Measurements from ENCODE around the gene ITPR1.

The ITPR1 gene

DNA sequence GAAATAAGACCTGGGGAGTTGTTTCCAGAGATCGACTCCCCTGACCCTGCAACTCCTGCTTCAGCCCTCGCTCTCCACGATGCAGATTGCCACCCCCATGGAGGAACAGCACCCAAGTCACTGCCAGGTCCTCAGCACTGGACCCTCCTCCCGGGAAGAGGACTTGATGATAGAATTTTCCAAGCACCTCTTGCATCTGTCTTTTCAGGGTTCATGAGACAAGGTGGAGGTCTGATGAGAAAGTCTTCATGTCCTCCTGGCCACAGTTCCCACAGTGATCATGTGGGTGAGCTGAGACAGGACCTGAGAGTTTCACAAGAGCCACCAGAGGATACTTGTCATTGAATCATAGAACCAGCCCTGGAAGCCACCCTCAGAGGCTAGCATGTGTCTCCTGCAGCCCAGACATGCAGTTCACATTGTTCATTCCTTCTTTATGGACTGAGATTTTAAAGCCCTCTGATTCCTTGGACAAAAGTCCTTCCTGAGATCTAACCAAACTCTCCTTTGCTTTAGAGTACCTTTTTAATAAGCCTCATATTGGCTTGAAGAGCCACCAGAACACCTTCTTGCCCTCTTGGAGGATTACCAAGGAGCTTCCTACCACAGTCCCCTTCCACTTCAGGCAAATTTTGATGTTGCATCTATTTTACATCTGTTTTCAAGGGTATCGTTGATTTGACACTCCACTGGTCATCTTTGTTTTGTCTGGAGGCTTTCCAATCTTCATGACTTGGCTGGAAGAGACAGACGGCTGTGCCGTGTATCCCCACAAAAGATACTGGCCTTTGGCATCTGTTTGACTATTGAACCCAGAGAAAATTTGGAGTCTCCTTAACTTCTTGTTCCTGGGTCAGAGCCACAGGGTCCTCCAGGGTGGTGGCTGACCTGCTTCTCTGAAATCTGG lies 261.3 kb downstream of the ITPR1 start:
- DNase-seq (ENCODE audit: extremely low read depth, low read depth): no peak

DNA sequence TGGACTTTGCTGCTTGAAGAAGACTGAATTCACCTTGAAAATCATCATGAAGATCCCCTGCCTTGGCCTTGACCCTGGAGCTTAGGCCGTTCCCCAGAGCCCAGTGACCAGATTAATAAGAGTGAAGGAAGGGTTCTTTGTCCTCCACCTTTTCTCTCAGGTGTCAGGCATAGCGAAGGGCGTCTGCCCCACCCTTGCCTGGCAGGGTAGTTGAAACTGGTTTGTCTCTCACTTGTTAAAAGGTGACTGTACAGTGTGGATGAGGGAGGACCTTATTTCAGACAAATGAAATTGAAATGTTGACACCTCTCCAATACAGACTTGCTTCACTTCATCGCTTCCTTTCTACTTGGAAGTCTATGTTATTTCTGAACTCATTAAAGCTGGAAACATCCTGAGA lies 262.4 kb downstream of the ITPR1 start:
- TF ChIP-seq, protein P1, sequence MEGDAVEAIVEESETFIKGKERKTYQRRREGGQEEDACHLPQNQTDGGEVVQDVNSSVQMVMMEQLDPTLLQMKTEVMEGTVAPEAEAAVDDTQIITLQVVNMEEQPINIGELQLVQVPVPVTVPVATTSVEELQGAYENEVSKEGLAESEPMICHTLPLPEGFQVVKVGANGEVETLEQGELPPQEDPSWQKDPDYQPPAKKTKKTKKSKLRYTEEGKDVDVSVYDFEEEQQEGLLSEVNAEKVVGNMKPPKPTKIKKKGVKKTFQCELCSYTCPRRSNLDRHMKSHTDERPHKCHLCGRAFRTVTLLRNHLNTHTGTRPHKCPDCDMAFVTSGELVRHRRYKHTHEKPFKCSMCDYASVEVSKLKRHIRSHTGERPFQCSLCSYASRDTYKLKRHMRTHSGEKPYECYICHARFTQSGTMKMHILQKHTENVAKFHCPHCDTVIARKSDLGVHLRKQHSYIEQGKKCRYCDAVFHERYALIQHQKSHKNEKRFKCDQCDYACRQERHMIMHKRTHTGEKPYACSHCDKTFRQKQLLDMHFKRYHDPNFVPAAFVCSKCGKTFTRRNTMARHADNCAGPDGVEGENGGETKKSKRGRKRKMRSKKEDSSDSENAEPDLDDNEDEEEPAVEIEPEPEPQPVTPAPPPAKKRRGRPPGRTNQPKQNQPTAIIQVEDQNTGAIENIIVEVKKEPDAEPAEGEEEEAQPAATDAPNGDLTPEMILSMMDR (IDR thresholded peaks at IDR 0.05; ENCODE audit: low read depth, low read length): no peak
- DNase-seq (ENCODE audit: extremely low read depth, low read depth): no peak

More for the DNA sequence above, 261.3 kb downstream of the ITPR1 start:
- TF ChIP-seq, protein P1 (IDR thresholded peaks at IDR 0.05; ENCODE audit: low read depth, low read length): no peak

DNA sequence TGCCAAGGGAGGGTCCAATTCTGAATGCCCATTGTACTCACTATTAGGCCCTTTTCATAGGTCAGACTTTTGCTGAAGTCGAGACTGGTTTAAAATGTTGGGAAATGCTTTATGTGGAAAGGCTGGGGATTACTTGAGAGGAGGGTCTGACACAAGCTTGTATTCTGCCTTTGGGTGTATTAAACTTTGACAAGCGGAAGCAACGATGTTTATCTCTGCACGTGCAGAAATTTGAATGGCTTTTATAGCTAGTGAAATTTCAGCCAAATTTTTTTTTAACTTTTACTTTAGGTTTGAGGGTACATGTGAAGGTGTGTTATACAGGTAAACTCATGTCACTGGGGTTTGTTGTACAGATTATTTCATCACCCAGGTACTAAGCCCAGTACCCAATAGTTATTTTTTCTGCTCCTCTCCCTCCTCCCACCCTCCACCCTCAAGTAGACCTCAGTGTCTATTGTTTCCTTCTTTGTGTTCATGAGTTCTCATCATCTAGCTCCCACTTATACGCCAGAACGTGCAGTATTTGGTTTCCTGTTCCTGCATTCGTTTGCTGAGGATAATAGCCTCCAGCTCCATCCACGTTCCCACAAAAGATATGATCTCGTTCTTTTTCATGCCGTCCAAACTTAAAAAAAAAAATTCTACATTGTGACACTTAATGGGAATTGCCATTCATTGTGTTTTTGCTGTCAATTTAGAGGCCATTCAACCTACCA lies 263.1 kb downstream of the ITPR1 start:
- DNase-seq (ENCODE audit: extremely low read depth, low read depth): no peak
- TF ChIP-seq, protein P1 (IDR thresholded peaks at IDR 0.05; ENCODE audit: low read depth, low read length): no peak

DNA sequence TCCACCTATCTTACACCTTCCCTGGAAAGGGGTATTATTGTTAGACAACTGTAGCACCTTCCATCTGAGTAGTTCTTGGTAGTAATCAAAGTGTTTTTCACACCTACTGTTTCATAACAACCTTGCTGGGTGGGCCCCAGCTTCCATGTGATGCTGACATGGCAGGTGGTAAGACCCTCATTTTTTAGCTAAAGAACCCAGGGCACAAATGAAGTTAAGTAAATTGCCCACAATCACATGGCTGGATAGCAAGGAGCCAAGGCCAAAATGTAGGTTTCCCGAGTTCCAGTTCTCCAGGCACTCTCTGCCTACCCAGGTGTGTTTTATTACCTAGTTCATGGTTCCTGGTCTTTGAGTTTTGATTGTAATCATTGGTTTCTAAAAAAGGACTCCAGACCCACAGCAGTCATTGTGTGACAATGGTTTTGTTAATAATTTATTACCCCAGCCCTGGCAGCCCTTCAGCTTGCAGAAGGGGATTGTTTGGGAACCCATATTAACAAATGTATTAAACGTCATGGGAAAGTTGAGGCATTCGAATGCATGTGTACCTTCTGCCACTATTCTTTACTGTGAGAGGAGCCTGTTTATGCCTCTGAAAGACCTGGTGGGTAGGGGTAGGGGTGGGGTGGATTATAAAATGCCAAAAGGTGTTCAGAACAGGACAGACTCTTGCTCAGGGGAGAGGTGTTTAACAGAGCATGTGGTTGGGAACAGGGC lies 263.9 kb downstream of the ITPR1 start:
- DNase-seq (ENCODE audit: extremely low read depth, low read depth): no peak
- TF ChIP-seq, protein P1 (IDR thresholded peaks at IDR 0.05; ENCODE audit: low read depth, low read length): no peak

DNA sequence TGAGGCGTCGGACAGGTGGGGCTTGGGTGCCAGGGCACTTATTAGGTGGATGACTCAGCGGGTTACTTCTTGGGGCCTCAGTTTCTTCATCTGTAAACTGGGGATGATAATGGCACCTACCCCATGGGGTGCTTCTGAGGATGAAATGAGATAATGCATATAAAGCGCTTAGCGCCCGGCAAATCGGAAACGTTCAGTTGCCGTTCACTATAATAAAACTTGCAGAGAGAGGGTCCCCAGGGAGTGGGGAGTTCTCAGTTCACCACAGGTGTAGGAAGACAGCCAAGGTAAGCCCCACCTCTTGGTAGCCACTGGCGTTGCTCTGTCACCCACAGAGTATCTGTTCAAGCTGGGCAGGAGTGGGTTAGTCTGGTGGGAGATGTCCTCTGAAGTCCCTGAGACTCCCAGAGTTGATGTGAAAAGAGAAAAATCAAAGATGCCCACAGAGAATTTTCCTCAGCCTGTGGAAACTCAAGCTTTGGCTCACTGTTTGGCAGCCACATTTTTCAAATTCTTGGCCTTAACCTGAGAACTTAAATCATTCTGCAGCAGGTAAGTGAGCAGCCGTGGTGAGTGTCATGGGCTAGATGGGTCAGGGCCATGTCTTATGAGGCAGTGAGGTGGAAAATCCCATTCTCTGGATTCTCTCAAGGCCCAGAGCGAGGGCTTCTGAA lies 264.6 kb downstream of the ITPR1 start:
- TF ChIP-seq, protein P1 (IDR thresholded peaks at IDR 0.05; ENCODE audit: low read depth, low read length): no peak

DNA sequence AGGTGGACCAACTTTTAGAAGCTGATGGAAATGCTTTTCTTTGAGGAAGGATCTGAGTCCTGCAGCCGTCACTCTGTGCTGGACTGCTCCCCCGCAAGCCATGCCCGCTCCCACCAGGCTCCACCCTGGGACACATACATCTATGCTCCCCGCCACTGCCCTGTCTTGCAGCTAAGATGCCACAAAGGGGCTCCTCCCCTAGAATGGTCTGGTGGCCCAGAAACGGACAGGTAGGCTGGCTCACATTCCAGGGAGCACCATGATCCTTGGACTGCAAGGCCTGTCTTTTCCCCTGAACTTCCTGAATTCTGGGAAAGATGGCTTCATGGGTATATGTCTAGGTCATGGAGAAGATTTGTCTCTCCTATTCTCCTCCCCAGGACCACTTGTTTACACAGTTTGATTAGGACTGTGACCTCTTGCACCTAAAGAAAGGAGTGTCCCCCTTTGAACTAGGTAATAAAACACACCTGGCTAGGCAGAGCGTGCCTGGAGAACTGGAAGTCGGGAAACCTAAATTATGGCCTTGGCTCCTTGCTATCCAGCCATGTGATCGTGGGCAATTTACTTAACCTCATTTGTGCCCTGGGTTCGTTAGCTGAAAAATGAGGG lies 265.2 kb downstream of the ITPR1 start:
- TF ChIP-seq, protein P1 (IDR thresholded peaks at IDR 0.05; ENCODE audit: low read depth, low read length): no peak
- no peak for DNase-seq (ENCODE audit: extremely low read depth, low read depth)

More for the DNA sequence above, 264.6 kb downstream of the ITPR1 start:
- DNase-seq (ENCODE audit: extremely low read depth, low read depth): no peak
